ENCODE data around the gene FBRS.
"Not testable (repeated sequence)": the region's sequence is repeated elsewhere in the genome, so short reads cannot be mapped to it uniquely, and the experiment has no call there.

FBRS gene

GRCh38 chr16:30700491-30700890 is 42.3 kb downstream of the FBRS start:
- no peak for DNase-seq

- no peak for DNase-seq
These were observed 42.7 kb downstream of the FBRS start for GRCh38 chr16:30700971-30701370.

- not testable (repeated sequence) for DNase-seq
These were observed 44.8 kb downstream of the FBRS start for GRCh38 chr16:30703071-30703470.

GRCh38 chr16:30703971-30704370 is 45.7 kb downstream of the FBRS start:
- DNase-seq: no peak

- no peak for DNase-seq
These were observed 47.8 kb downstream of the FBRS start for GRCh38 chr16:30706046-30706445.

- no peak for DNase-seq
These were observed 52.7 kb downstream of the FBRS start for GRCh38 chr16:30710971-30711370.

GRCh38 chr16:30711712-30712111 is 53.5 kb downstream of the FBRS start:
- no peak for DNase-seq

GRCh38 chr16:30715750-30716445 is 57.7 kb downstream of the FBRS start:
- no peak for DNase-seq

- DNase-seq: no peak
These were observed 61.9 kb downstream of the FBRS start for GRCh38 chr16:30720086-30720485.

Data from activated CD4-positive, CD25-positive, alpha-beta regulatory T cell (primary cell).